Adrenal gland (tissue), 12 donors: ENCODE results near the gene CCDC167. TPM values are rescaled to one million over a fixed set of nuclear protein-coding genes. Genes with fewer than 3 reads are reported as not detected.

ENCODE experiments used
- DNase-seq, 7 donors: peaks; one replicate each; pipeline ENCODE4 v3.0.0-alpha.2; 2019 to 2020
- H3K27ac ChIP-seq, 5 donors: fragments of 200-600 bp; sonication (generic) in 4 of 5; 1 replicate in 3 of 5; 2 replicates in 2 of 5; pipeline versions ENCODE4 v1.5.1 to v1.8.0; 2016 to 2020; ENCODE audit warnings: mild to moderate bottlenecking in 1 of 5
- H3K27me3 ChIP-seq: fragments of 200-600 bp; 2 replicates; pipeline ENCODE4 v1.8.0; 2021
- H3K36me3 ChIP-seq, 2 donors: fragments of 200-600 bp; replicated peaks in 1 of 2; 1 replicate in 1 of 2; 2 replicates in 1 of 2; pipeline versions ENCODE4 v1.5.1 to v1.8.0; 2018 to 2022
- H3K4me1 ChIP-seq, 2 donors: fragments of 200-600 bp; replicated peaks in 1 of 2; 1 replicate in 1 of 2; 2 replicates in 1 of 2; pipeline versions ENCODE4 v1.5.1 to v1.8.0; 2018 to 2021
- H3K4me3 ChIP-seq, 4 donors: fragments of 200-600 bp; sonication (generic) in 3 of 4; one replicate each; pipeline ENCODE4 v1.5.1; 2016 to 2018
- H3K9me3 ChIP-seq, 3 donors: fragments of 200-600 bp; sonication (generic) in 1 of 3; replicated peaks in 1 of 3; 1 replicate in 2 of 3; 2 replicates in 1 of 3; pipeline versions ENCODE4 v1.5.1 to v1.8.0; 2016 to 2021
- CTCF ChIP-seq, 6 experiments: fragments of 450-650 bp in 4 of 6; fragments of 200-600 bp in 2 of 6; sonication (generic) in 1 of 6; IDR thresholded peaks; 1 replicate in 5 of 6; 2 replicates in 1 of 6; pipeline versions ENCODE4 v1.5.1 to v1.8.0; 2016 to 2021; ENCODE audit warnings: antibody characterized with exemption in 6 of 6, mild to moderate bottlenecking in 2 of 6, moderate library complexity in 1 of 6
- POLR2A ChIP-seq, 2 donors: fragments of 450-650 bp; IDR thresholded peaks; one replicate each; pipeline ENCODE4 v1.6.1; 2017; ENCODE audit warnings: antibody characterized with exemption in 2 of 2, mild to moderate bottlenecking in 2 of 2, moderate library complexity in 1 of 2
- WGBS, 4 donors: extraction: QIAGEN DNeasy Blood & Tissue Kit in 2 of 4; methylation state at CpG; one replicate each; pipeline versions ENCODE4 v1.1.5 to v1.1.7; 2013 to 2017; 5-methylcytosine and 5-hydroxymethylcytosine counted together
- intact Hi-C, 2 donors: fragments of 100-400 bp; cut with DNase I; formaldehyde crosslinking; loops; one replicate each; pipeline versions ENCODE4 v1.14.1 to v1.15.0; 2022 to 2023
- polyA plus RNA-seq, 3 donors: library from polyadenylated mRNA; stranded (reverse); fragments of 200-250 nt in 2 of 3; fragments of 350-450 nt in 1 of 3; fragmentation: Illumina TruSeq in 1 of 3; extraction: RNeasy Lipid Tissue Mini Kit (QIAGEN cat#74804) in 1 of 3; gene quantifications; one replicate each; pipeline ENCODE4 v1.2.3, GENCODE V29; 2013 to 2014
- total RNA-seq, 9 donors: library from RNA; depleted of rRNA in 4 of 9; stranded (reverse); fragments of >200 nt in 4 of 9; fragments of 120-200 nt in 1 of 9; fragmentation: NEBNext Ultra II Directional in 1 of 9; extraction: Animal tissue kit (Norgen Biotek cat#: 25700) in 1 of 9; gene quantifications; one replicate each; pipeline versions ENCODE4 v1.1.0 to v1.2.4, GENCODE V29; 2013 to 2023
- donor health status: healthy with polysubstance abuse.
- donor health status: Bipolar disorder and iron deficiency.
- donor health status: DM: yes; HTN: yes; CAD: no.
- donor health status: DM: no; HTN: no; CAD: no.
- donor health status: DM: no; HTN: no; CAD: no.
- donor health status: DM: yes; HTN: yes; CAD: no.

The CCDC167 gene
- total and polyA plus RNA-seq, 12 donors = 14.4 to 69.2 (median 20.9) TPM

GRCh38 chr6:37492991-37493660 lies 6.6 kb downstream of the CCDC167 start:
- intact Hi-C loops = no loop called here
- no peaks in the 10 kb centered on the region for H3K27me3 ChIP-seq

DNA sequence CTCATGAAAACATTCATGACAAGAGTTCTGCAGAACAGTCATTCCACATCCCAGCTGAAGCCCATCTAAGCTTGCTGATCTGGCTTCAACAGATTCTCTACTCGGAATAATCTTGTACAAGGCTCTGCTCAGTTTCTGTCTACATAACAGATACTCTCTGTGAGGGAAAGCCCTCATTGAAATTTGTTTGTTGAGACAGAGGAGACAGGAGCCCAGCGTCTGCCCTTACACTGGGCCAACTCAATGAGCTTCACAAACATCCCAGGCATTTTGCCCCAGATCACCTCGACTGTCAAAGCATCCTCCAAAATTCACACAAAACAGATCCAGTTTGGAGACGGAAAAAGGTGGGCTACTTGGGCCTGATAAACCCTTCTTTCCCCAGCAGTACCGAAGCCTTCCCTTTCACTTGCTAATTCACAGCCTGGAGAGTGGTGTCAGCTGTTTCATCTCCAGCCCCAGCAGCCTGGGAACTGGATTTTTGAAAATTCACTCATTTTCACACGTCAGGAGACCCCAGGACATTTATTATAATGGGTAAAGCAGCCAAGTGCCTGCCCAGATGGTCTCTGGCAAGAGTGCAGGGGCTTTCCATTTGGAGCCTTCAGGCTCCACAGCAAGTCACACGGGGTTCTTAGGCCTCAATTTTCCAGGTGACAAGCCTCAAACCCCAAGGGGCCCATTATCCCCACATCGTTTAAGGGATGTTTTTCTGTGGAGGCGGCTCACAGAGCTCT lies 7.3 kb downstream of the CCDC167 start:
- Histone ChIP-seq H3K9me3 (no peaks in the 10 kb centered on the region), H3K27ac (peak overlapping the region in 1 of 5 donors; percentile 58), H3K4me3 (no peak overlapping the region), H3K27me3 (no peaks in the 10 kb centered on the region), H3K4me1 (peaks cover 0 to 9% of the 10 kb centered on the region in 2 donors), H3K36me3 (no peaks in the 10 kb centered on the region)
- 66 to 77% (median 68%) methylated on average over 5 to 9 of the region's 9 CpGs for WGBS, 4 donors
- TF ChIP-seq CTCF (IDR thresholded peaks at IDR 0.05) = no peak
- TF ChIP-seq POLR2A (IDR thresholded peaks at IDR 0.05) = no peak
- intact Hi-C loops = no loop called here
- no peak for DNase-seq

More at GRCh38 chr6:37492991-37493660, 6.6 kb downstream of the CCDC167 start:
- H3K4me3 ChIP-seq = no peak overlapping the region
- no peaks in the 10 kb centered on the region for H3K36me3 ChIP-seq
- 84 to 93% (median 87%) methylated on average over 22 to 38 of the region's 38 CpGs for WGBS, 4 donors
- TF ChIP-seq POLR2A (IDR thresholded peaks at IDR 0.05) (no peak), CTCF (IDR thresholded peaks at IDR 0.05) (no peak)
- peak overlapping the region in 1 of 5 donors; percentile 58 for H3K27ac ChIP-seq
- no peaks in the 10 kb centered on the region for H3K9me3 ChIP-seq
- no peak for DNase-seq
- peaks cover 0 to 9% of the 10 kb centered on the region in 2 donors for H3K4me1 ChIP-seq

- 75 to 83% (median 80%) methylated on average over 3 to 5 of the region's 5 CpGs for WGBS, 4 donors
Measured at GRCh38 chr6:37491830-37492208, 7.9 kb downstream of the CCDC167 start.

More at GRCh38 chr6:37491830-37492208, 7.9 kb downstream of the CCDC167 start:
- peaks cover 0 to 9% of the 10 kb centered on the region in 2 donors for H3K4me1 ChIP-seq
- H3K36me3 ChIP-seq = no peaks in the 10 kb centered on the region
- peak overlapping the region in 1 of 5 donors; percentile 58 for H3K27ac ChIP-seq
- TF ChIP-seq POLR2A (IDR thresholded peaks at IDR 0.05) (no peak), CTCF (IDR thresholded peaks at IDR 0.05) (no peak)
- no peaks in the 10 kb centered on the region for H3K9me3 ChIP-seq
- no peaks in the 10 kb centered on the region for H3K27me3 ChIP-seq
- intact Hi-C loops = no loop called here
- no peak for DNase-seq
- no peak overlapping the region for H3K4me3 ChIP-seq
